Measurements from ENCODE around the gene ATAD5.
"Not testable (repeated sequence)": the region's sequence is repeated elsewhere in the genome, so short reads cannot be mapped to it uniquely, and the experiment has no call there.

Gene ATAD5

DNA sequence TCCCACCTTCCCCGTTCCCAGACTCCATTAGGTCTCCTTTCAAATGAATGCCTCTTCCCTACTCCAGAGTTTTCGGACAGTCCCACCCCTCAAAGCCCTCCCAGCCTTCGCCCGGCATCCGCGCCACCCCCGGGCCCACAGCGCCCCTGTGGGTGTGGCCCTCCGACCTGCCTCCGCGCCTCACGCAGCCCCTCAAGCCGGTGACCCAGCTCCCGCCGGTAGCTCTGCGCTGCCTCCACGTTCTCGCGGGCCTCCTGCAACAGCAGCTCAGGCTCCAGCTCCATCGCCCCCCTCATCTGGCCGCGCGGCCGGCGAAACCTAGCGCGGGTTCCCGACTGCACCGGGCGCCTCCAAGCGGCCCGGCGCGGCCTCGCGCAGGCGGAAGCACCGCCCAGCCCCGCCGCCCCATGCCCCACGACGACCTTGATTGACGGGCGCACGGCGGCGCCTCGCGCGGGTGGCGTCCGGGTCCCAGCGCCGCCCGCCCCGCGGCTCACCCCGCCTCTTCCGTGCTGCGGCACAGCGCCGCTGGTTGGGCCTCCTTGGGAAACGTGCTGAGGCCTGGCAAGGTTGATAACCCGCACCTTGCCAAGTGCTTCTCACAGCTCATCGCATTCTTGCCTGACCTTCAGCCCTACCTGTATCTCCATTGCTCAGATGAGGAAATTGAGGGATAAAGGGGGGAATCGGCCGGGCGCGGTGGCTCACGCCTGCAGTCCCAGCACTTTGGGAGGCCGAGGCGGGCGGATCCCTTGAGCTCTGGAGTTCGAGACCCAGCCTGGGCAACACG is 7.2 kb upstream of the ATAD5 start, which contains the start of gene CRLF3:
Gene CRLF3 (minus strand): TSS at position 337 of the 790 bp plus-strand sequence. CDS start 41 bp downstream, at position 296.
- DNase-seq: peak; percentile 88

DNA sequence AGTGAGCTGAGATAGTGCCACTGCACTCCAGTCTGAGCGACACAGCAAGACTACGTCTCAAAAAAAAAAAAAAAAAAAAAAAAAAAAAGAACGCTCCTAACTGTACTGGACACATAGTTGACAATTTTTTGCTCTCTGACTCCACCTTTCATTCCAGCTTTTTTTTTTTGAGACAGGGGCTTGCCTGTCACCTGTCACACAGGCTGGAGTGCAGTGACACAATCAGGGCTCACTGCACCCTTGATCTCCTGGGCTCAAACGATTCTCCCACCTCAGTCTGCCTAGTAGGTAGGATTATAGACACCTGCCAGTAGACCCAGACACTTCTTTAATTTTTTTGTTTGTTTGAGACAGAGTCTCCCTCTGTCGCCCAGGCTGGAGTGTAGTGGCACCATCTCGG is 4.7 kb upstream of the ATAD5 start:
- no peak for DNase-seq

DNA sequence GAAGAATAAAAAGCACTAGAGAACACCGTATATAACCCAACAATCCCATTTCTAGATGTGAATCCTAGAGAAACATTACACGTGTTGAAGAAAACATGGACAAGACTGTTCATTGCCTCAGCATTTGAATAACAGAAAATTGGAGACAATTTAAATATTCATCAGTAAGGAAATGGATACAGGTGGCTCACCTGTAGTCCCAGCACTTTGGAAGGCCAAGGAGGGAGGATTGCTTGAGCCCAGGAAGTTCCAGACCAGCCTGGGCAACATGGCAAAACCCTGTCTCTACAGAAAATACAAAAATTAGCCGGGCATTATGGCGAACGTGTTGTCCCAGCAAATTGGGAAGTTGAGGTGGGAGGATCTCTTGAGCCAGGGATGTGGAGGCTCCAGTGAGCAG is 2.7 kb upstream of the ATAD5 start:
- no peak for DNase-seq

DNA sequence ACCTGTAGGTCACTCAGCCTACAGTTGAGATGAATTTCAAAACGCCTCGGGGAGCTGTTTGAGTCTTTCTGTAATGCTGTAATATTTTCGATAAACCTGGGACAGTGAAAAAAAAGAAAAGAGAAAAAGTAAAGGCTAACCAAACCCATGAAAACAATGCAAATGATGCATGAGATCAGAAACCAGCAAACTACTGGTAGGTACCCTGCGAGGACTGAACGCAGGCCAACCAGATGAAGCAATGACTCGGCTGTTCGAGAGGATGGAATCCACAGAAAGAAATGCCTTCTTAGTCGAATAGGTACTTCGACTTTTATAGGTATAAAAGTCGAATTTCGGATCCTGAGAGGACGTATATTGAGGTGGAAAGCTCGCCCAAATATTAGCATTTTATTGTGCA is 509 bp upstream of the ATAD5 start:
- DNase-seq: no peak

DNA sequence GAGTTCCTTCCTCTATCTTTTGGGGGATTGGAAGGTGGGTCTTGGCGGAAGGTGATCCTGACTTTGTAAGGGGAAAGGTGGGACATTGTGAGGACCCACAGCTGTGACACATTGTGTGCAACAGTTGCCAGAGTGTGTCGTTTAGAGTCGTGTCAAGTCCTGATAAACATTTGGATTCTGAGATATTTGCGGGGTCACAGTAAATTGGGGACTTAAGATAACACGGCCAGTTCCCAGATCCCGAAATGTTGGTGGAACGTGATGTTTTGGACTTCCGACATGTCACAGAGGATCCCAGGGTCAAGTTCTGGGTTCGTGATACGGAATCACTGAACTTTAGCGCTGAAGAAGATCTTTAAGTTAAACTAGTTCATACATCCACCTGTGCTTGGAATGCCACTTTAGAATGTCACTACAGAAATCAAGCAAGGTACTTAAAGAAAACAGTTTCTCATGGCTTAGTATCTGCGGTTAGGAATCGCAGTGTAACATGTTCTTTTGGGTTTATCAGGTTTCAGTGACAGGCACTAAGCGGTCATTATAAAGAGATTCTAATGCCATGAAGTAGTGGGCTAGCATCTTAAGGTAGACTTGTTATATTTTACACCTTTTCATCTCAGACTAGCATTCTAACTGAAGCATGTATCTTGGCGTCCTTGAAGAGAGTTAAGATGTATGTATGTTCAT is 815 bp downstream of the ATAD5 start:
- no peak for DNase-seq

DNA sequence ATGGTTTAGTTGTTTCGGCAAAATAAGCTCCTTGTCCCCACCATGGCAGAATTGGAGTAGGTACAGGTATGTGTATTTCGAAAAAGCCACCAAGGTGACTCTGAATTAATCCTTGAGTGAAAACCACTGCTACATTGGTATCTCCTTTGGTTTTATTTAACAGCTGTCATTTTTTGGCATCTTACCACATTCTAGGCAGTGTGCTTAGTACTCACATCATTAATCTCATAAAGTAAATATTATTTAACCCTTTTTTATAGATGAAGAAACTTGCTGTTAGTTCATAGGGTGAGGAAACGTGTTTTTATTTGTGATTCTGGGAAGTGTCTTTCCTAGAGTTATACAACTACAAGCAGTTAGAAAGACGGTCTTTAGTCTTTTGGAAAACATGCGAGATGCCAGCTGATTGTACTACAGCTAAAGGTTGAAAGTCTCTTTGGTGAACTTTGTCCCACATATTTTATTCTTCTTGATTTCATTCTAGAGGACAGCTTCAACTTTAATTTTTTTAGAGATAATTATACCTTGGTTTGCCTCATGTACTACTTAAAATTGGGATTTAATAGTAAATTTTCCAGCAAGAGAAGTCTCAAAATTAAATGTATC is 6.5 kb downstream of the ATAD5 start:
- no peak for DNase-seq

DNA sequence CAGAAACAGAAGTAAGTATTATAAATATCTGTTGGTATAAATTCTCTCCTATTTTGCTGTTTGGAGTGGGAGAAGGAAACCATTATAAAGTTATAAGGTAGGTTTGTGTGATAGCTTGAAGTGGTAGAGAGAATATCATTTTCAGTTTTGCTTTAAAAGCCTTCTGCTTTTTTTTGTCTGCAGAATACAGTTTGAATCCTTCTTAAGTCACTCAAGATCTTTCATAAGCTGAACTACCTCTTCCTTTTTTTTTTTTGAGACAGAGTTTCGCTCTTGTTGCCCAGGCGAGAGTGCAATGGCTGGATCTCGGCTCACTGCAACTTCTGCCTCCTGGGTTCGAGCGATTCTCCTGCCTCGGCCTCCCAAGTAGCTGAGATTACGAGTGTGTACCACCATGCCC is 9.0 kb downstream of the ATAD5 start:
- DNase-seq: no peak

DNA sequence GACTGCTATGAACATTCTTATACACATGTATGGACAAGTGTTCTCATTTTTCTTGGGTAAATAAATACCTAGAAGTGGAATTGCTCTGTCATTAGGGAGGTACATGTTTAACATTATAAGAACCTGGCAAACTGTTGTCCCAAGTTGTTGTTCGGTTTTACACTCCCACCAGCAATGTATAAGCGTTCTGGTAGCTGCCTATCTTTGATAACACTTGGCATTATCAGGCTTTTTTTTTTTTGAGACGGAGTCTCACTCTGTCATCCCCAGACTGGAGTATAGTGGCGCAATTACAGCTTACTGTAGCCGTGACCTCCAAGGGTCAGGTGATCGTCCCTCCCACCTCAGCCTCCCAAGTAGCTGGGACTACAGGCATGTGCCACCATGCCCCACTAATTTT is 16.3 kb downstream of the ATAD5 start:
- DNase-seq: no peak

DNA sequence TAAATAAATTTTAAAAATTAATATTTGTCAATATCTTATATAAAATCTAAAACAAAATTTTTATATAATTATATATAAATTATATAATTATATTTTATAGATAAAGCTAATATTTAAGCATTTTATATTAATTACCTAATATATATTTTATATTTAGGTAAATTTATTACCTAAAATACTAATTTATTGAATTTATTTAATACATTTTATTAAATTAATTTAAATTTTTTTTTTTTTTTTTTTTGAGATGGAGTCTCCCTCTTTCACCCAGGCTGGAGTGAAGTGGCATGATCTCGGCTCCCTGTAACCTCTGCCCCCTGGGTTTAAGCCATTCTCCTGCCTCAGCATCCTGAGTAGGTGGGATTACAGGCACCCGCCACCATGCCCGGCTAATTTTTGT is 22.4 kb downstream of the ATAD5 start:
- no peak for DNase-seq

DNA sequence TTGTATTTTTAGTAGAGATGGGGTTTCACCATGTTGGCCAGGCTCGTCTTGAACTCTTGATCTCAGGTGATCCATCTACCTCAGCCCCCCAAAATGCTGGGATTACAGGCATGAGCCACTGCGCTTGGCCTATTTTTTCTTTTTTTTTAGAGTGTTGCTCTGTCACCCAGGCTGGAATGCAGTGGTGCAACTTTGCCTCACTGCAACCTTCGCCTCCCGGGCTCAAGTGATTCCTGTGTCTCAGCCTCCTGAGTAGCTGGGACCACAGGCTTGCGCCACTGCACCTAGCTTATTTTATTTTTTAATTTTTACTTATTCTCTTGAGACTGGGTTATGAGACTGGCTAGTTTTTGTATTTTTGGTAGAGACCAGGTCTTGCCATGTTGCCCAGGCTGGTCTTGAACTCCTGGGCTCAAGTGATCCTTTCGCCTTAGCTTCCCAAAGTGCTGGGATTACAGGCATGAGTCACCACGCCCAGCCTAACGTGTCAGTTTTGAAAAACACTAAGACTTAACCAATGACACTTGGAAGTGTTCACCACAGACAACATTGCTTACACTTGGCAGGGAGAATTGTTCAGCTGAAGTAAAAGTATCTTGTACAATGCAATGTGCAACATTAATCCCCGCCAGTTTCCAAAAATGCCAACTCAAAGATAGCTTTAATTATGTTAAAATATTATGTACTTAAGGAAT is 26.9 kb downstream of the ATAD5 start:
- no peak for DNase-seq

DNA sequence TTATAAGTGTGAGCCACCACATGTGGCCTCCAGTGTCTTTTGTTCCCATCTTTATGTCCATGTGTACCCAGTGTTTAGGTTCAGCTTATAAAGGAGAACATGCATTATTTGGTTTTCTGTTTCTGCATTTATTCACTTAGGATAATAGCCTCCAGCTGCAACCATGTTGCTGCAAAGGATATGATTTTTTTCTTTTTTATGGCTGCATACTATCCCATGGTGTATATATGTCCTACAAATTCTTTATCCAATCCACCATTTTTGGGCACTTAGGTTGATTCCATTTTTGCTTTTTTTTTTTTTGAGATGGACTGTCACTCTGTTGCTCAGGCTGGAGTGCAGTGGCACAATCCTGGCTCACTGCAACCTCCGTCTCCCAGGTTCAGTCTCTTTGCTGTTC is 32.9 kb downstream of the ATAD5 start:
- DNase-seq: no peak

DNA sequence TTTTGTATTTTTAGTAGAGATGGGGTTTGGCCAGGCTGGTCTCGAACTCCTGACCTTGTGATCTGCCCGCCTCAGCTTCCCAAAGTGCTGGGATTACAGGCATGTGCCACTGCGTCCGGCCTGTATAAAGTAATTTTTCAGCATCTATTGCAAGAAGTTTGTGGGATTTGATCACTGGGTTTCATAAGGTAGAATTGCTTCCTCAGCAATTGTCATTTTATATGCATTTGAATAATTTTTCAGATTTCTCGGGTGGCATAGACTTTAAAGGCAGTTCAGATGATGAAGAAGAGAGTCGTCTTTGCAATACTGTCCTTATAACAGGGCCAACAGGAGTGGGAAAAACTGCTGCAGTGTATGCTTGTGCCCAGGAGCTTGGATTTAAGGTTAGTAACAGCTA is 37.2 kb downstream of the ATAD5 start:
- no peak for DNase-seq

DNA sequence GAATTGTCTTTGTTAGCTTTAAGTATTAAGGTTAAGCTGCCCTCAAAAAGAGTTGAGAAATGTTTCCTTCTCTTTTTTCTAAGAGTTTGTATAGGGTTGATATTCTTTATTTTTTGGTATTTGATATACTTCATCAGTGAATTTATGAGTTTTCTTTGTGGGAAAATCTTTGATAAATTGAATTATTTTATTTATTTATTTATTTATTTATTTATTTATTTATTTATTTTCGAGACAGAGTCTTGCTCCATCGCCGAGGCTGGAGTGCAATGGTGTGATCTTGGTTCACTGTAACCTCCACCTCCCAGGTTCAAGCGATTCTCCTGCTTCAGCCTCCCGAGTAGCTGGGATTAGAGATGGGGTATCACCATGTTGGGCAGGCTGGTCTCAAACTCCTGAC is 54.4 kb downstream of the ATAD5 start:
- no peak for DNase-seq

DNA sequence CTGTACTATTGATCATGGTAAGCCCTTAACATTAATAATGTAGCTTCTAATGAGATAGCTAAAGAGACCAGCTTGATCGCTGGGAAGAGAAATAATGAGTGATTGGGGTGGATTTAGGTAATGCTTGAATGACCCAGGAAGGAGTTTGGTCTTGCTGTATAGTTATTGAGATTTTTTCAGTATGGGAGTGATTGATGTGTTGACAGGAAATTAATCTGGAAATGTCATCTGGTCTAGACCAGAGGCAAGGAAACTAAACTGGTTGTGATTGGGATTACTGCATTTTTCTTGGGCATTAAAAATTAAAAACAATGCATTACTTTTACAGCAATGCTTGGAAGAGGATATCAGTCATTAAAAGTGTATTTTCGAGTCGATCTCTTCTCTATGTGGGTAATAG is 62.5 kb downstream of the ATAD5 start:
- DNase-seq: no peak

DNA sequence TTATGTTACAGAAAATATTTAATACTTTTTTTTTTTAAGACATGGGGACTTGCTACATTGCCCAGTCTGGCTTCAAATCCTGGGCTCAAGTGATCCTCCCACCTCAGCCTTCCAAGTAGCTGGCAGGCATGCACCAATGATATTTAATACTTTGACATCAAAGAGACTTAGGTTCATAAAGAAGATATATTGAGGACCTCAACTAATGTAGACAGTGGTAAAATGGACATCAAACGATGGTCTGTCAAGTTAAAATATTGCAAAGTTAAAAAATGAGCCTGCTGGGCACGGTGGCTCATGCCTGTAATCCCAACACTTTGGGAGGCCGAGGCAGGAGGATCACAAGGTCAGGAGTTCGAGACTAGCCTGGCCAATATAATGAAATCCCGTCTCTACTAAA is 65.5 kb downstream of the ATAD5 start:
- no peak for DNase-seq

DNA sequence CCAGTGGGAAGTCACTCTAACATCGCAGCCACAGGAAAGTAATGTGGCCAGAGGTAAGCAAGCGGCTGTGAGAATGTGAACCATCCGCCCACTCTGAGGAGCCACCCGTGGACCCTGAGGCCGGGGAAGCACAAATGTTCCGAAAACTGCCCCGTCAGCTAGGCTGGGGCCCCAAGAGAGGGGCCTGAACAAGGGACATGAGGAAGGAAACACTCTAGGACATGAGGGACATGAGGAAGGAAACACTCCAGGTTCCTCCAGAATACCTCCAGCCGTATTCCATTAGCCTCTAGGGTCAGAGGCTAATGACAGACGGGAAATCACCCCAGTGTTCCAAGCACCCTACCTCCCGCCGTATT is 74.0 kb downstream of the ATAD5 start:
- DNase-seq: no peak

DNA sequence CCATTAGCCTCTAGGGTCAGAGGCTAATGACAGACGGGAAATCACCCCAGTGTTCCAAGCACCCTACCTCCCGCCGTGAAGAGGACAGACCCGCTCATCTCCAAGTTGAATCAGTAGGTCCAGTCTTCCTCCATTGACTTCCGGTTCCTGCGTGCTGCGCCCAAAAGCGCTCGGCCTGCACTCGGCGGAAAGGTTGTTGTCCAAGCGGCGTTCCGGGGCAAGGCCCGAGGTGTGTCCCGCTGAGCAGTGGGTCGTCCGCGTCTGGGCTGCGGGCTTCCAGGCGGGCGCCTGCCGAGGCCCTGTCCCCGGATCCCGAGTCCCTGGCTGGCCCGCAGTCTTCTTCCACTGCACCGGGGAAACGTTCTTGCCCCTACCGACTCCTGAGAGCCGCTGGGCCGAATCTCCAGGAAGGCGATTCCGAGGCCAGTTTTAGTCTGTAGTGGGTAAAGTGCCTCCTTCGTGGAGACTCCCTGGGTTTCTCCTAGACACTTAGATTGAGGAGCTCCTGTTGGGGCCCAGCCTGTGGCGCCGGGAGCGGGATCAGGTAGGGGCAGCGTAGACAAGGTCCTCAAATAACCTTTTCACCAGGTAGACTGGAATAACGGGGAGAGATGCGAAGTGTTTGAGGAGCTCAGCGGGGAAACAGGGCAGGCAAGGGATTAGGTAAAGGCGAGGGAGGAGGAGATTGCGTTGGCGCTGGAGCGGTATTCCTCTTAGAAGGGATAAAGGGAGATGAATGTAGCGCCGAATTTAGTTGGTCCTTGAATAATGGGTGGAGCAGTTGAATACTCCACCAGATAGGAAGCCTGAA is 74.5 kb downstream of the ATAD5 start, which contains the start of gene TEFM:
Gene TEFM (minus strand): TSS at position 138 of the 811 bp plus-strand sequence. CDS start 40 bp downstream, at position 98.
- peak; percentile 87 for DNase-seq

DNA sequence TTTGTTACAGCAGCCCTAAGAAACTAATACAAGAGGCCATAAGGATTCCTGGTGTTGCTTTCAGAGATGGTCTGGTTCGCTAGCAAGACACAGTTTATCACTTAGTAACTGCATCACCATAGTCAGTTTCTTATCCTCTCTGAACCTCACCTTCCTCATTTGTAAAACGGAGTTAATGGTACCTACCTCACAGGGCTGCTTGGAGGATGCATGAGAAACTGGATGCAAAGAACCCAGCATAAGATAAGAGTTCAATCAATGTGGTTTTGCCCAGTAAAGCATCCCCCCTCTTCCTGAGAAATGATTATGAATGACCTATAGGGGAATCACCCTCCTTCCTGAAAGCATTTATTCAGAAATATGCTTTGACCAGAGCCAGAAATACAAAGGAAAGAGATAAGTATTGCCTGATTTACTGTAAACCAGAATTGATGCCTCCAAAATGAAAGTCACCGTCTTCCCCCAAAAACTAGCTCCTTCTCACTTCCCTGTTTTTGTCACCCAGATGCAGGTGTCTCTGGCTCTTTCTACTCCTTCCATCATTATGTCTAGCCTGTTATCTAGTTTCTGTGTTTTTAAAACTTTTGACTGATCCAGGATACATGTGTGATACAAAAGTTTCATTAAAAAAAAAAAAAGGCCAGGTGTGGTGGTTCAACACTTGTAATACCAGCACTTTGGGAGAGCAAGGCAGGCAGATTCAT is 77.1 kb downstream of the ATAD5 start:
- no peak for DNase-seq

DNA sequence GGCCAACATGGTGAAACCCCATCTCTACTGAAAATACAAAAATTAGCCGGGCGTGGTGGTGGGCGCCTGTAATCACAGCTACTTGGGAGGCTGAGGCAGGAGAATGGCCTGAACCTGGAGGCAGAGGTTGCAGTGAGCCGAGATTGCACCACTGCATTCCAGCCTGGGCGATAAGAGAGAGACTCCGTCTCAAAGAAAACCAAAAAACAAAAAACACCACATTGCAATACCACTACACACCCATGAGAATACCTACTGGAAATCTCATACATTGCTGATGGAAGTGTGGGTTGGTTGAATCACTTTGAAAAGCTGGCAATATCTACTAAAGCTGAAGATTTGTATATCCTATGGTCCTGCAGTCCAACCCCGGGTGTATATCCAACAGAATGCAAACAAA is 78.4 kb downstream of the ATAD5 start:
- not testable (repeated sequence) for DNase-seq

DNA sequence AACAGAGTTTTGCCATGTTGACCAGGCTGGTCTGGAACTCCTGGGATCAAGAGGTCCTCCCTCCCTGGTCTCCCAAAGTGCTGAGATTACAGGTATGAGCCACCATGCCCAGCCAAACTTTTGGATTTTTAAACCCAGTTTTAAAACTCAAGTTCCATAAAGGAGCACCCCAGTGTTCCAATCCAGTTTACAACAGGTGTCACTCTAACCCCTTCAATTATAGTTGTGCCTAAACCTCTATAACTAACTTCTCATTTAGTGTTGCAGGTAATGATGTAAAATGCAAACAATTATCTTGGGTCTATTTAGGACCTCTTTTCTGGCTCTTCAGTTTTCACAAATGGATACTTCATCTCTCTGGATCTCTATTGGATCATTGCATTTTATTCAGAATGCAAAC is 82.2 kb downstream of the ATAD5 start:
- DNase-seq: no peak

DNA sequence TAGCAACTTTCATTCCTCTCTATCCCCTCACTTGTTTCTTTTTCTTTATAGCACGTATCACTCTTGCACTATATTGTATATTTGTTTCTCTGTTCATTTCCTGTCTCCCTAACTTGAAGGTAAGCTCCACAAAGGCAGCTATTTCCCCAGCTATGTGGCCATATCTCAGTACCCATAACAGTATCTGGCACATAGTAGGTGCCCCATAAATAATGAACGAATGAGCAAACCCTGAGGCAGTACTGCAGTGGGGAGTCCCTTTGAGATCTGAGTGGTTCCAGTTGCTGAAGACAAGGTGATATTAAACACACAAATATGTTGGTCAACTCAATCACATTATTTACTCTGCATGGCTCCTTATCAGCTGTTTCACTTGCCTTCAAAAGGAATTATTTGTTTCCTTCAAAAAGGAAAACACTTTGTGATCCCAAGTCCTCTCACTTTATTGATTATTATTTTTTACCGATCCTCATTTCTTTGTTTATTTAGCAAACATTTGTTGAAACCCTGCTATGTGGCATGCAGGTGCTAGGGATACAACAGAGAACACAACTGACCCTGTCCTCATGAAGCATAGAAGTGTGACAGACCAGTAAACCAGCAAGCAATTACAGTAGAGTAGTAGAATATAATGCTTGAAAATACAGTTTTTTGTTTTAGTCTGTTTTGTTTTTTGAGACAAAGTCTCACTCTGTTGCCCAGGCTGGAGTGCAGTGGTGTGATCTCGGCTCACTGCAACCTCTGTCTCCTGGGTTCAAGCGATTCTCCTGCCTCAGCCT is 84.3 kb downstream of the ATAD5 start:
- no peak for DNase-seq

Measured in activated effector memory CD4-positive, alpha-beta T cell treated with Interleukin-2 at 50 U/mL for 16 hours (primary cell).